ENCODE results near the gene ULK2. TPM values are rescaled to one million over a fixed set of nuclear protein-coding genes. Genes with fewer than 3 reads are reported as not detected.
A peak's percentile ranks its signal among the peaks of the same experiment; 100 is the strongest.

Gene ULK2
- total RNA-seq, 1 experiment from 2014 or later = 7.3 TPM

- Histone ChIP-seq H3K27ac (no peak overlapping the region), H3K4me3 (no peak overlapping the region), H3K9me3 (replicated peaks) (no peaks in the 10 kb centered on the region), H3K4me1 (replicated peaks) (no peaks in the 10 kb centered on the region), H3K27me3 (replicated peaks) (no peaks in the 10 kb centered on the region), H3K36me3 (0 out of 2 replicates have a peak, but pooled peaks cover 3% of the 10 kb centered on the region)
- DNase-seq (ENCODE audit: low read depth in 1 of 2, low spot score in 2 of 2) = no peak
Measured at GRCh38 chr17:19805006-19805405, 62.7 kb downstream of the ULK2 start.

- no peak for DNase-seq (ENCODE audit: low read depth in 1 of 2, low spot score in 2 of 2)
- no peaks in the 10 kb centered on the region for H3K27me3 ChIP-seq (replicated peaks)
- H3K4me1 ChIP-seq (replicated peaks) = no peaks in the 10 kb centered on the region
- H3K9me3 ChIP-seq (replicated peaks) = no peaks in the 10 kb centered on the region
- H3K4me3 ChIP-seq = no peak overlapping the region
- no peak overlapping the region for H3K27ac ChIP-seq
- peaks cover 9% of the 10 kb centered on the region for H3K36me3 ChIP-seq
Measured at GRCh38 chr17:19800571-19800970, 67.2 kb downstream of the ULK2 start.

GRCh38 chr17:19799796-19800195, 67.9 kb downstream of the ULK2 start:
- no peak for DNase-seq (ENCODE audit: low read depth in 1 of 2, low spot score in 2 of 2)

GRCh38 chr17:19796457-19796856, 71.3 kb downstream of the ULK2 start:
- Histone ChIP-seq H3K4me1 (replicated peaks) (no peaks in the 10 kb centered on the region), H3K9me3 (replicated peaks) (no peaks in the 10 kb centered on the region), H3K27ac (no peak overlapping the region), H3K27me3 (replicated peaks) (no peaks in the 10 kb centered on the region), H3K4me3 (no peak overlapping the region), H3K36me3 (peaks cover 12% of the 10 kb centered on the region)
- no peak for DNase-seq (ENCODE audit: low read depth in 1 of 2, low spot score in 2 of 2)

More at GRCh38 chr17:19799796-19800195, 67.9 kb downstream of the ULK2 start:
- Histone ChIP-seq H3K9me3 (replicated peaks) (no peaks in the 10 kb centered on the region), H3K27me3 (replicated peaks) (no peaks in the 10 kb centered on the region), H3K36me3 (peaks cover 12% of the 10 kb centered on the region), H3K4me3 (no peak overlapping the region), H3K4me1 (replicated peaks) (no peaks in the 10 kb centered on the region), H3K27ac (no peak overlapping the region)

- no peak for DNase-seq (ENCODE audit: low read depth in 1 of 2, low spot score in 2 of 2)
- Histone ChIP-seq H3K4me3 (no peak overlapping the region), H3K36me3 (peaks cover 10% of the 10 kb centered on the region), H3K4me1 (replicated peaks) (no peaks in the 10 kb centered on the region), H3K9me3 (replicated peaks) (no peaks in the 10 kb centered on the region), H3K27me3 (replicated peaks) (no peaks in the 10 kb centered on the region), H3K27ac (no peak overlapping the region)
Measured at GRCh38 chr17:19791918-19792550, 75.7 kb downstream of the ULK2 start.

- Histone ChIP-seq H3K27me3 (replicated peaks) (no peaks in the 10 kb centered on the region), H3K36me3 (no peaks in the 10 kb centered on the region), H3K27ac (no peak overlapping the region), H3K4me3 (no peak overlapping the region), H3K4me1 (replicated peaks) (no peaks in the 10 kb centered on the region), H3K9me3 (replicated peaks) (no peaks in the 10 kb centered on the region)
- no peak for DNase-seq (ENCODE audit: low read depth in 1 of 2, low spot score in 2 of 2)
Measured at GRCh38 chr17:19787733-19788357, 79.9 kb downstream of the ULK2 start.

- Histone ChIP-seq H3K27me3 (replicated peaks) (no peaks in the 10 kb centered on the region), H3K4me3 (no peak overlapping the region), H3K36me3 (no peaks in the 10 kb centered on the region), H3K27ac (no peak overlapping the region), H3K9me3 (replicated peaks) (no peaks in the 10 kb centered on the region), H3K4me1 (replicated peaks) (no peaks in the 10 kb centered on the region)
- no peak for DNase-seq (ENCODE audit: low read depth in 1 of 2, low spot score in 2 of 2)
Measured at GRCh38 chr17:19785854-19786253, 81.9 kb downstream of the ULK2 start.

- Histone ChIP-seq H3K9me3 (replicated peaks) (no peaks in the 10 kb centered on the region), H3K4me3 (no peak overlapping the region), H3K27me3 (replicated peaks) (no peaks in the 10 kb centered on the region), H3K27ac (no peak overlapping the region), H3K4me1 (replicated peaks) (no peaks in the 10 kb centered on the region), H3K36me3 (peaks cover under 1% of the 10 kb centered on the region; the same call in 1 of the 2 replicates)
- no peak for DNase-seq (ENCODE audit: low read depth in 1 of 2, low spot score in 2 of 2)
Measured at GRCh38 chr17:19781488-19782458, 86.0 kb downstream of the ULK2 start.

- Histone ChIP-seq H3K36me3 (peaks cover 5% of the 10 kb centered on the region; the same call in 1 of the 2 replicates), H3K9me3 (replicated peaks) (no peaks in the 10 kb centered on the region), H3K27me3 (replicated peaks) (no peaks in the 10 kb centered on the region), H3K4me1 (replicated peaks) (no peaks in the 10 kb centered on the region), H3K4me3 (no peak overlapping the region), H3K27ac (no peak overlapping the region)
- no peak for DNase-seq (ENCODE audit: low read depth in 1 of 2, low spot score in 2 of 2)
Measured at GRCh38 chr17:19780846-19781245, 86.9 kb downstream of the ULK2 start.

GRCh38 chr17:19773534-19773933, 94.2 kb downstream of the ULK2 start:
- Histone ChIP-seq H3K36me3 (peaks cover 5% of the 10 kb centered on the region; the same call in 1 of the 2 replicates), H3K4me3 (no peak overlapping the region), H3K27ac (no peak overlapping the region), H3K4me1 (replicated peaks) (no peaks in the 10 kb centered on the region), H3K27me3 (replicated peaks) (no peaks in the 10 kb centered on the region), H3K9me3 (replicated peaks) (no peaks in the 10 kb centered on the region)
- DNase-seq (ENCODE audit: low read depth in 1 of 2, low spot score in 2 of 2) = no peak

- no peak overlapping the region for H3K4me3 ChIP-seq
Measured at GRCh38 chr17:19771971-19772630, 95.6 kb downstream of the ULK2 start.

GRCh38 chr17:19770985-19771735, 96.6 kb downstream of the ULK2 start:
- Histone ChIP-seq H3K9me3 (replicated peaks) (no peaks in the 10 kb centered on the region), H3K27ac (no peak overlapping the region), H3K27me3 (replicated peaks) (no peaks in the 10 kb centered on the region), H3K36me3 (no peaks in the 10 kb centered on the region), H3K4me3 (no peak overlapping the region), H3K4me1 (replicated peaks) (no peaks in the 10 kb centered on the region)
- no peak for DNase-seq (ENCODE audit: low read depth in 1 of 2, low spot score in 2 of 2)

More at GRCh38 chr17:19771971-19772630, 95.6 kb downstream of the ULK2 start:
- H3K9me3 ChIP-seq (replicated peaks) = no peaks in the 10 kb centered on the region
- peaks cover 5% of the 10 kb centered on the region; the same call in 1 of the 2 replicates for H3K36me3 ChIP-seq
- no peaks in the 10 kb centered on the region for H3K27me3 ChIP-seq (replicated peaks)
- DNase-seq (ENCODE audit: low read depth in 1 of 2, low spot score in 2 of 2) = peak in 1 of 2 experiments; percentile 8
- no peak overlapping the region for H3K27ac ChIP-seq
- H3K4me1 ChIP-seq (replicated peaks) = no peaks in the 10 kb centered on the region

All from SJSA1 (cell line).